Naive thymus-derived CD8-positive, alpha-beta T cell (primary cell): ENCODE results near the gene PRM3. TPM values are rescaled to one million over a fixed set of nuclear protein-coding genes. Genes with fewer than 3 reads are reported as not detected.

Experiments used
- ATAC-seq, 2 donors: fragments of 150-1000 bp; cut with Tn5 transposase in 1 of 2; sonication (Bioruptor Pico), chemical (Tn5 transposase) in 1 of 2; 1 replicate in 1 of 2; 2 replicates in 1 of 2; pipeline ENCODE4 v1.10.0; 2021; ENCODE audit warnings: mild to moderate bottlenecking in 2 of 2, moderate library complexity in 2 of 2
- POLR2A ChIA-PET: fragments of 350-600 bp; sonication (Branson Sonifier 250); formaldehyde crosslinking; loops from one replicate; lab custom pipeline; 2021; ENCODE audit warnings: antibody characterized with exemption; lab: Charles Lee
- DNase-seq, 10 donors: peaks; one replicate each; pipeline versions ENCODE4 v3.0.0 to v3.0.0-alpha.2; 2020 to 2022
- H3K27ac Mint-ChIP-seq, 10 donors: one replicate each; pipeline ENCODE4 v1.8.0; 2020 to 2022; ENCODE audit warnings: mild to moderate bottlenecking in 10 of 10, mixed read lengths in 10 of 10, moderate library complexity in 4 of 10, inconsistent platforms in 1 of 10
- H3K27me3 Mint-ChIP-seq, 5 donors: one replicate each; pipeline ENCODE4 v1.8.0; 2021 to 2022; ENCODE audit warnings: mixed read lengths in 5 of 5
- H3K36me3 Mint-ChIP-seq, 3 donors: one replicate each; pipeline ENCODE4 v1.8.0; 2020 to 2022; ENCODE audit warnings: mixed read lengths in 3 of 3, mild to moderate bottlenecking in 2 of 3, inconsistent platforms in 1 of 3
- H3K4me1 Mint-ChIP-seq, 4 donors: one replicate each; pipeline ENCODE4 v1.8.0; 2021 to 2022; ENCODE audit warnings: mixed read lengths in 4 of 4
- H3K4me3 Mint-ChIP-seq, 10 donors: one replicate each; pipeline ENCODE4 v1.8.0; 2020 to 2022; ENCODE audit warnings: mild to moderate bottlenecking in 10 of 10, mixed read lengths in 10 of 10, moderate library complexity in 6 of 10, inconsistent platforms in 1 of 10
- H3K9me3 Mint-ChIP-seq, 9 donors: one replicate each; pipeline ENCODE4 v1.8.0; 2020 to 2022; ENCODE audit warnings: mixed read lengths in 9 of 9, mild to moderate bottlenecking in 3 of 9, inconsistent platforms in 1 of 9, moderate library complexity in 1 of 9
- polyA plus RNA-seq, 3 donors: library from polyadenylated mRNA; unstranded; fragments of 300-500 nt; fragmentation: Illumina TruSeq; gene quantifications; one replicate each; pipeline ENCODE4 v1.2.3, GENCODE V29; 2021
- total RNA-seq, 8 experiments: library from RNA in 2 of 8; stranded (reverse) in 2 of 8; gene quantifications; one replicate each; pipeline ENCODE4 v1.2.3 and lab custom pipeline; 2021 to 2026

Gene PRM3, protein sequence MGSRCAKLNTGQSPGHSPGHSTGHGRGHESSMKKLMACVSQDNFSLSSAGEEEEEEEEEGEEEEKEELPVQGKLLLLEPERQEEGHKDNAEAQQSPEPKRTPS
- total RNA-seq (not detected), polyA plus RNA-seq (not detected), total RNA-seq (lab: John Stamatoyannopoulos, UW) (0 reads per million in 6 experiments)

DNA sequence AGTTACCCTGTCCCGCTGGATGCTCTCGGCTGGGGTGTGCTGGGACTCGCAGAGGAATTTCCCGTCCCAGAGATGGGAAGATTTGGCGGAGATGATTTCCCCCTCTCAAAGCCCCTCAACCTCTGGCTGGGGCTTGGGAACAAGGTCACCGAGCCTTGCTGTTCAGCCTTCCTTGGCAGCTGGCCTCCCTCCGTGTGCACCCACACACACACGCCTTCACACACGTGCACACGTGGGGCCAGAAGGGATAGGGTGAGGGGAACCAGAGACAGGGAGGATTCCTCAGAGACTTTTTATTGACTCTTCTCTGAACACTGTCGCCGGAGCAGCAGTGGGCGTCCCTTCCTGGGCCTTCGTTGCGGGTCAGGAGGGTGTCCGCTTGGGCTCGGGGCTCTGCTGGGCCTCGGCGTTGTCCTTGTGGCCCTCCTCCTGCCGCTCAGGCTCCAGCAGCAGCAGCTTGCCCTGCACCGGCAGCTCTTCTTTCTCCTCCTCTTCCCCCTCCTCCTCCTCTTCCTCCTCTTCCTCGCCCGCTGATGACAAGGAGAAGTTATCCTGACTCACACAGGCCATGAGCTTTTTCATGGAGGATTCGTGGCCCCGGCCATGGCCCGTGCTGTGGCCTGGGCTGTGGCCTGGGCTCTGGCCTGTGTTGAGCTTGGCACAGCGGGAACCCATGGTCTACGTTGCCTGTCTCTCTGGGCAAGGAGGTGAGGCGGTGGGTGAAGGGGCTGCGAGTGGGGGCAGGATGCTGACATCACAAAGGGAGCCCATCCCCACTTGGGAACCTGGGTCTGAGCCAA is at the start of gene PRM3:
Gene PRM3, minus strand, starts transcription at position 709 of the 800 bp plus-strand sequence. Its CDS starts 34 bp downstream, at position 675.
- POLR2A ChIA-PET, result interaction anchor here (0.8 kb wide), 1 partner anchor 21 kb away, joined by 4 read pairs; no protein-coding TSS in a partner anchor

DNA sequence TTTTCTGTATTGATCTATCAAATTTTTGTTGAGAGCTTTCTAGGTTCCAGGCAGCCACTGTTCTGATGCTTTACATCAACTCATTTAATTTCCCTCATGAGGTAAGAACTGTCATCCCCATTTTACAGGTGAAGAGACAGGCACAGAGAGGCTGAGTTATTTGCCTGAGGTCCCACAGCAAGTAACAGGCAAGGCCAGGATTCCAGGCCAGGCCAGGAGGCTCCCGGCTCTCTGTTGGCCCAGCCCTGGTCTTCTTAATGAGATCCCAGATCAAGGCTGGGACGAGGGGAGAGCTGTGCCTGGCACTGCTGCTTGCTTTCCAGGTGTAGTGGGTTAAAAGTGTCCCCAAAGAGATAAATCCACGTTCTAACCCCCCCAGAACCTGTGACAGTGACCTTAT is 49.4 kb upstream of the PRM3 start:
- ATAC-seq, result no peak
- POLR2A ChIA-PET, result interaction anchor here (0.7 to 1.8 kb wide), 3 partner anchors 12 to 36 kb away, joined by 3 to 7 read pairs (median 4); no protein-coding TSS in a partner anchor
- Mint-ChIP-seq H3K27me3 (no peaks in the 10 kb centered on the region), H3K9me3 (peaks cover 0 to under 1% (median 0%) of the 10 kb centered on the region in 9 donors), H3K36me3 (no peaks in the 10 kb centered on the region), H3K4me1 (peaks cover 11 to 32% (median 18%) of the 10 kb centered on the region in 4 donors), H3K4me3 (no peak overlapping the region), H3K27ac (no peak overlapping the region)
- DNase-seq, result no peak

More for the DNA sequence above, at the start of gene PRM3:
- Mint-ChIP-seq H3K36me3 (no peaks in the 10 kb centered on the region), H3K4me1 (peaks cover 0 to 2% (median under 1%) of the 10 kb centered on the region in 4 donors), H3K27me3 (no peaks in the 10 kb centered on the region), H3K9me3 (peaks cover 0 to 2% (median 0%) of the 10 kb centered on the region in 9 donors), H3K27ac (peak within 1 kb of the TSS in 2 of 10 donors; percentile 12 to 21), H3K4me3 (no peak within 1 kb of the TSS)
- DNase-seq, result peak in 1 of 10 donors; percentile 44
- ATAC-seq, result no peak

DNA sequence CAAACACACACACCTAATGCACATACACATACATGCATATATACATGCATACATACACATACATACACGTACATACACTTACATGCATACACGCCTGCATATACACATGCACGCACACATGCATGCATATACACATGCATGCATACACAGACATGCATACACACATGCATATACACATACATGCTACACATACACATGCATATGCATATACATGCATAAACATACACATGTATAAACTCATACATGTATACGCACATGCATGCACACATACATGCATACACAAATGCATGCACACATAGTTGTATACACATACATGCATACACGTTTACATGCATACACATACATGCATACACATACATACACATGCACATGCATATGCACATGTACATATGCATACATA is 48.2 kb upstream of the PRM3 start:
- DNase-seq (no peak), ATAC-seq (no peak)
- POLR2A ChIA-PET, result no interaction called here
- no peaks in the 10 kb centered on the region for H3K9me3 Mint-ChIP-seq
- no peaks in the 10 kb centered on the region for H3K36me3 Mint-ChIP-seq
- no peaks in the 10 kb centered on the region for H3K27me3 Mint-ChIP-seq
- H3K4me3 Mint-ChIP-seq, result no peak overlapping the region
- H3K27ac Mint-ChIP-seq, result no peak overlapping the region
- H3K4me1 Mint-ChIP-seq, result peaks cover 9 to 20% (median 10%) of the 10 kb centered on the region in 4 donors

DNA sequence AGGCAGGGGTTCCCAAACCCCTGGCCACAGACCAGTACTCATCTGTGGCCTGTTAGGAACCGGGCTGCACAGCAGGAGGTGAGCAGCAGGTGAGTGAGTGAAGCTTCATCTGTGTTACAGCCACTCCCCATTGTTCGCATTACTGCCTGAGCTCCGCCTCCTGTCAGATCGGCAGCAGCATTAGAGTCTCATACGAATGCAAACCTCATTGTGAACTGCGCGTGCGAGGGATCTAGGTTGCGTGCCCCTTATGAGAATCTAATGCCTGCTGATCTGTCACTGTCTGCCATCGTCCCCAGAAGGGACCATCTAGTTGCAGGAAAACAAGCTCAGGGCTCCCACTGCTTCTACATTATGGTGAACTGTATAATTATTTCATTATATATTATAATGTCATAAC is 46.7 kb upstream of the PRM3 start:
- no peak for ATAC-seq
- POLR2A ChIA-PET, result interaction anchor here (0.5 to 1.6 kb wide), 4 partner anchors 8 to 141 kb away, joined by 3 to 4 read pairs (median 4); no protein-coding TSS in a partner anchor
- no peak for DNase-seq
- no peak overlapping the region for H3K4me3 Mint-ChIP-seq
- no peaks in the 10 kb centered on the region for H3K9me3 Mint-ChIP-seq
- no peaks in the 10 kb centered on the region for H3K36me3 Mint-ChIP-seq
- H3K4me1 Mint-ChIP-seq, result peaks cover 5 to 9% (median 6%) of the 10 kb centered on the region in 4 donors
- H3K27me3 Mint-ChIP-seq, result no peaks in the 10 kb centered on the region
- peak overlapping the region in 1 of 10 donors; percentile 65 for H3K27ac Mint-ChIP-seq

DNA sequence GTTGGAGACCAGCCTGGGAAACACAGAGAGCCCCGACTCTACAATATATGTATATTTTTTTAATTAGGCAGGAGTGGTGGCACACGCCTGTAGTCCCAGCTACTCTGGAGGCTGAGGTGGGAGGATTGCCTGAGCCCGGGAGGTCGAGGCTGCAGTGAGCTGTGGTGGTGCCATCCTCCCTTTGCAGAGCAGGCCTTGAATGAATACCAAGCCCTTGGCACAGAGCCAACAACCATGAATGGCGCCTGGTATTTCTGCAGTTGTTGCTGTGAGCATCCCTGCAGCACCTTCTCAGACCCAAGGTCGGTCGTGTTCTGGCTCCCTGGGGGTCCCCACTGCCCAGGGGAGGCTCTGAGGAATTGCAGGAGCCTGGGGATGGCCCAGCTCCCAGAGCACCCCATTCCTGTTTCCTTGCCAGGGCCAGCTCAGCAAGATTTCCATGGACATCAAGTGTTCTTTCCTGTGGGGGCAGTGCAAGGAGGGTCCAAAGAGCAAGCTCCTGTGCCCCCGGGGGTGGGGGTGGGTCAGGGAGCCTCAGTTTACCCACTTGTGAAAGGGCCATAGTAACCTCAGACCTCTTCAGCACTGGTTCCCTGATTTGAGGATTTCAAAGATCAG is 46.2 kb upstream of the PRM3 start:
- Mint-ChIP-seq H3K9me3 (no peaks in the 10 kb centered on the region), H3K27me3 (no peaks in the 10 kb centered on the region), H3K4me3 (no peak overlapping the region), H3K4me1 (peaks cover 1 to 7% (median 4%) of the 10 kb centered on the region in 4 donors), H3K27ac (peak overlapping the region in 1 of 10 donors; percentile 24), H3K36me3 (no peaks in the 10 kb centered on the region)
- POLR2A ChIA-PET, result interaction anchor here (0.5 to 1.6 kb wide), 2 partner anchors 9 to 33 kb away, joined by 3 to 4 read pairs; no protein-coding TSS in a partner anchor
- ATAC-seq (no peak), DNase-seq (no peak)

DNA sequence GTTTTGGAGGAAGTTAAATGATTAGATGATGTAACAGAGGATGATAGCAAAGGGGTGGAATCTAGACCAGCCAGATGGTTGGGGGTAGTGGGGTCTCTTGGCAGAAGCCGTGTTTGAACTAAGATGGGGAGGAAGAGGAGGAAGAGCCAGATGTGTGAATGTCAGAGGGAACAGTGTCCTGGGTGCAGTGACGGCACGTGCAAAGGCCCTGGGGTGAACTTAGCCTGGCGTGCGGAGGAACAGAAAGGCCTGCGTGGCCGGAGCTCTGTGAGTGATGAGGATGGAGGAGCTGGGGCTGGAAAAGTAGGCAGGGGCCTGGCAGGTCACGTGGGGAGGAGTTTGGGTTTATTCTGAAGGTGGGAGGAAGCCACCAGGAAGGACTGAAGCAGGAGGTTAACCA is 45.4 kb upstream of the PRM3 start:
- POLR2A ChIA-PET, result interaction anchor here (0.7 to 1.6 kb wide), 2 partner anchors 10 to 341 kb away, joined by 3 to 4 read pairs; no protein-coding TSS in a partner anchor
- Mint-ChIP-seq H3K27me3 (no peaks in the 10 kb centered on the region), H3K4me1 (peaks cover 0 to 9% (median 6%) of the 10 kb centered on the region in 4 donors), H3K27ac (peak overlapping the region in 2 of 10 donors; percentile 32 to 80), H3K36me3 (no peaks in the 10 kb centered on the region), H3K9me3 (no peaks in the 10 kb centered on the region), H3K4me3 (no peak overlapping the region)
- no peak for ATAC-seq
- no peak for DNase-seq

DNA sequence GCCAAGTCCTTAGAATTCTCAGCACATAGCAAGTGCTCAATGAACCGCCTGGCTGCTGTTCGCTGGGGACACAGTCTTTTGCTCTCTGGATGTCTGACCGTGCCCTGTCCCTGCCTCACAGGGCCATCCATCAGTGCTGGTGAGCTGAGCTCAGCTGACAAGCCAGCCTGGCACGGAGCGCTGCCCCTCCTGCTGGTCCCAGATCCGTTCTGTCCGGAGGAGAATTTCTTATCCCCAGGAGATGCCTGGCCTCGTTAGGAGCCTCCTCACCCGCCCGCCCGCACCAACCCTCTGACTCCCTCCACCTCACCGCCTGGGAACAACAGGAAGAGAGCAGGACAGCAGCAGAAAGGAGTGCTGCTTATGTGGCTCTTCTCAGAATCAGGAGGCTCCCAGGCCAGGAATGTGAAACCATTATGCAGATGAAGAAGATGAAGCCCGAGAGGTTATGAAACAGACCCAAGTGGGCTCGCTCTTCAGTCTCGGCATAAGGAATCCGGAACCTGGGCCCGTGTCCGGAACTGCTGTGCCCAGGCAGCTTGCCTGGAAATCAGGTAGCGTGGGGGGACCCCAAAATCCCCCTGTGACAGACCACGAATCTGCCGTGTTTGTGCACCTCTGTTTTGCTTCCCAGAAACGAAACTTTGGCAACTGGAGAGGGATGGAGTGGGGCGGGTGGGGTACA is 43.0 kb upstream of the PRM3 start:
- Mint-ChIP-seq H3K4me3 (no peak overlapping the region), H3K4me1 (peaks cover 10 to 32% (median 18%) of the 10 kb centered on the region in 4 donors)

DNA sequence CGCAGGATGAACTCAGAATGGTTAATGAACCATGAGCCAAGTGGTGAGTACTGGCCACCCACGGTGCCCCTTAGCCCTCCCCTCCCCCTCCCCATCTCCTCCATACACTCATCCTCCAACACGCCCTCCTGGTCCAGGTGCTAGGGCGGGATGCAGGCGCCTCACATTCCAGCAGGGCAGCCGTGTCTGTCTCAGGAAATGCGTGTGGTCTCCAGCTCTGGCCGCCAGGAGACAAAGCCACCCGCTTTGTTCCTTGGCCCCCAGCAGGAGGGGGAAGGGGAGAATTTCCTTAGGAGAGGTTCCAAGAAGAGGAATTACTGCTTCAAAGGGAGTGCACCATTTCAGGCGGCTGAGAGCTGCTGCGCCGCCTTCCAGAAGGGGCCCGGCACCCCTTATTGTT is 42.1 kb upstream of the PRM3 start:
- DNase-seq, result no peak
- Mint-ChIP-seq H3K36me3 (no peaks in the 10 kb centered on the region), H3K4me1 (peaks cover 11 to 41% (median 27%) of the 10 kb centered on the region in 4 donors), H3K9me3 (no peaks in the 10 kb centered on the region), H3K27me3 (no peaks in the 10 kb centered on the region), H3K27ac (no peak overlapping the region), H3K4me3 (no peak overlapping the region)
- no peak for ATAC-seq
- POLR2A ChIA-PET, result no interaction called here

More for the DNA sequence above, 43.0 kb upstream of the PRM3 start:
- DNase-seq (no peak), ATAC-seq (no peak)
- Mint-ChIP-seq H3K27ac (peak overlapping the region in 1 of 10 donors; percentile 46), H3K36me3 (no peaks in the 10 kb centered on the region), H3K9me3 (no peaks in the 10 kb centered on the region), H3K27me3 (no peaks in the 10 kb centered on the region)
- POLR2A ChIA-PET, result no interaction called here

DNA sequence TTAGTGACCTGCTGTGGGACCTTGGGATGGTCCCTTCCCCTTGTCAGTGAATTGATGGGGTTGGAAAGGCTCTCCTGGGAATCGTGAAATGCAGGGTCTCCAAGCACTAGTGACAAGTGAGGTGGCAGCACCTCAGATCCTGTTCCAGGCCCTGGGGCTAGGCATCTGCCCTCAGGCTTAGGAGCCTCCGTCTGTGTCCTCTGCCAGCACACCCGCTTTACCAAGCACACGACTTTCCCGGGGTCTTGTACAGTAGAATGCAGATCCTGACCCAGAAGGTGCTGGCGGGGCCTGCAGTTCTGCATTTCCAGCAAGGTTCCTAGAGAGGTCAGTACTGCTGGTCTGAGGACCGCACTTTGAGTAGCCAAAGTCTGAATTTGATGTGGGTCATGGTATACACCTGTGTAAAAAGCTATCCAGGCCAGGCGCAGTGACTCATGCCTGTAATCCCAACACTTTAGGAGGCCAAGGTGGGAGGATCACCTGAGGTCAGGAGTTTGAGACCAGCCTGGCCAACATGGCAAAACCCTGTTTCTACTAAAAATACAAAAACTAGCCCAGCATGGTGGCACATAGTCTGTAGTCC is 41.0 kb upstream of the PRM3 start:
- DNase-seq (no peak), ATAC-seq (no peak)
- POLR2A ChIA-PET, result no interaction called here
- Mint-ChIP-seq H3K4me1 (peaks cover 15 to 51% (median 36%) of the 10 kb centered on the region in 4 donors), H3K27me3 (no peaks in the 10 kb centered on the region), H3K36me3 (no peaks in the 10 kb centered on the region), H3K27ac (peak overlapping the region in 9 of 10 donors; percentile 31 to 91 (median 74)), H3K9me3 (no peaks in the 10 kb centered on the region), H3K4me3 (no peak overlapping the region)

DNA sequence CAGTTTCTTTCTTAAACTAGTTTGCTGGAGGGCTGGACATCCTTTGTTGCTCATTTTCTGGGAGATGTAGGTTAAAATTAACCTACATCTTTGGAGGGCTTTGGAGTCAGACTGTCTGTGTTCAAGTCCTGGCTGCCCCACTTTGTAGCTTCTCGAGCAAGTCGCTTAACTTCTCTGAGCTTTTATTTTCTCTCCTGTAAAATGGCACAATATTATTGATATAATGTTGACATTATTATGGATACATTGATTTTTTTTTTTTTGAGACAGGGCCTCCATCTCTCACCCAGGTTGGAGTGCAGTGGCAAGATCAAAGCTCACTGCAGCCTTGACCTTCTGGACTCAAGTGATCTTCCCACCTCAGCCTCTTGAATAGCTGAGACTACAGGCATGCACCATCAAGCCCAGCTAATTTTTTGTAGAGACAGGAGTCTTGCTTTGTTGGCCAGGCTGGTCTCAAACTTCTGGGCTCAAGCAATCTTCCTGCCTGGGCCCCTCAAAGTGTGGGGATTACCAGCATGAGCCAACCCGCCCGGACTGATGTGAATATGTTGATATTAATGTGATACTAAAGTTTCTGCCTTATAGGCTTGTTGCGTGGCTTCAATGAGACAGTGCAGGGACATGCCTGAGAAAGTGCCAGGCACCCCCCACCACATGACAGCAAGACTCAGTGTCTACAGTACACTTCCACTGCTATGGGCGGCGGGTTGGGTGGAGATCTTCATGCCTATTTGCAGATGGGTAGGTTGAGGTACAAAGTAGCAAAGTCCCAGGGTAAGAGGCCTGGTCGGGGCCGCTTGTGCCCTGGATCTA is 40.3 kb upstream of the PRM3 start:
- Mint-ChIP-seq H3K4me1 (peaks cover 13 to 55% (median 39%) of the 10 kb centered on the region in 4 donors), H3K27me3 (no peaks in the 10 kb centered on the region), H3K9me3 (no peaks in the 10 kb centered on the region), H3K4me3 (peak overlapping the region in 3 of 10 donors; percentile 26 to 29 (median 28)), H3K27ac (peak overlapping the region; percentile 55 to 91 (median 74)), H3K36me3 (no peaks in the 10 kb centered on the region)
- POLR2A ChIA-PET, result interaction anchor here (1.2 kb wide), 1 partner anchor 12 kb away, joined by 3 read pairs; no protein-coding TSS in a partner anchor
- ATAC-seq (no peak), DNase-seq (no peak)
